GM23338 (cell line): Measurements from ENCODE around the gene SEC22A. TPM values are rescaled to one million over a fixed set of nuclear protein-coding genes. Genes with fewer than 3 reads are reported as not detected.

Experiments used
- ATAC-seq: fragments of 200-7000 bp; cut with Tn5 transposase; 3 replicates; pipeline ENCODE4 v1.9.1; 2020
- DNase-seq: peaks from one replicate; pipeline ENCODE4 v3.0.0-alpha.2; 2015; ENCODE audit warnings: low spot score
- H2AFZ ChIP-seq: fragments of 200-600 bp; sonication (generic); 2 replicates; pipeline ENCODE4 v1.8.0; 2016; ENCODE audit warnings: antibody characterized with exemption, mild to moderate bottlenecking, moderate library complexity
- H3F3A ChIP-seq: fragments of 200-600 bp; sonication (generic); replicated peaks from 2 replicates; pipeline ENCODE4 v1.8.0; 2017; ENCODE audit warnings: antibody characterized with exemption, mixed run types, low read depth
- H3K27ac ChIP-seq: fragments of 200-600 bp; sonication (generic); 2 replicates; pipeline ENCODE4 v1.6.1; 2016; ENCODE audit warnings: low read depth
- H3K27me3 ChIP-seq: fragments of 200-600 bp; sonication (generic); 2 replicates; pipeline ENCODE4 v1.8.0; 2016; ENCODE audit warnings: mild to moderate bottlenecking, mixed run types, moderate library complexity; ENCODE audit not compliant: insufficient read depth
- H3K36me3 ChIP-seq: fragments of 200-600 bp; sonication (generic); 2 replicates; pipeline ENCODE4 v1.8.0; 2016; ENCODE audit warnings: mild to moderate bottlenecking; ENCODE audit not compliant: insufficient read depth
- H3K4me1 ChIP-seq: fragments of 200-600 bp; sonication (generic); 2 replicates; pipeline ENCODE4 v1.8.0; 2016; ENCODE audit warnings: mild to moderate bottlenecking, moderate library complexity; ENCODE audit not compliant: insufficient read depth
- H3K4me2 ChIP-seq: fragments of 200-600 bp; sonication (generic); 2 replicates; pipeline ENCODE4 v1.7.1; 2017; ENCODE audit warnings: mixed run types
- H3K4me3 ChIP-seq: fragments of 200-600 bp; sonication (generic); 2 replicates; pipeline ENCODE4 v1.6.1; 2016; ENCODE audit warnings: mixed run types
- H3K79me2 ChIP-seq: fragments of 200-600 bp; sonication (generic); replicated peaks from 2 replicates; pipeline ENCODE4 v1.8.0; 2017; ENCODE audit warnings: mild to moderate bottlenecking; ENCODE audit not compliant: insufficient read depth
- H3K9me2 ChIP-seq: fragments of 200-600 bp; sonication (generic); 2 replicates; pipeline ENCODE4 v1.8.0; 2017; ENCODE audit not compliant: insufficient read depth
- H4K20me1 ChIP-seq: fragments of 200-600 bp; sonication (generic); replicated peaks from 2 replicates; pipeline ENCODE4 v1.8.0; 2017; ENCODE audit warnings: mild to moderate bottlenecking; ENCODE audit not compliant: insufficient read depth
- H3K27ac Mint-ChIP-seq: 2 replicates; pipeline ENCODE4 v1.8.0; 2020; ENCODE audit warnings: inconsistent platforms, mild to moderate bottlenecking, moderate library complexity, mixed read lengths
- H3K27me3 Mint-ChIP-seq: 3 replicates; pipeline ENCODE4 v1.8.0; 2022; ENCODE audit warnings: low read depth, mild to moderate bottlenecking, moderate library complexity, mixed read lengths, inconsistent platforms; ENCODE audit not compliant: insufficient read depth, poor library complexity
- H3K36me3 Mint-ChIP-seq: 3 replicates; pipeline ENCODE4 v1.8.0; 2021; ENCODE audit warnings: low read depth, mild to moderate bottlenecking, inconsistent platforms, moderate library complexity, mixed read lengths
- H3K4me1 Mint-ChIP-seq: 3 replicates; pipeline ENCODE4 v1.8.0; 2020; ENCODE audit warnings: mild to moderate bottlenecking, inconsistent platforms, mixed read lengths
- H3K4me3 Mint-ChIP-seq: 3 replicates; pipeline ENCODE4 v1.8.0; 2021; ENCODE audit warnings: moderate library complexity, mild to moderate bottlenecking, inconsistent platforms, mixed read lengths
- H3K9me3 Mint-ChIP-seq: 3 replicates; pipeline ENCODE4 v1.8.0; 2020; ENCODE audit warnings: moderate library complexity, mild to moderate bottlenecking, inconsistent platforms, mixed read lengths
- CTCF ChIP-seq, 2 experiments: fragments of 200-600 bp in 1 of 2; sonication (generic) in 1 of 2; conservative IDR thresholded peaks; 2 replicates each; pipeline versions ENCODE4 v1.5.1 to v1.6.1; 2016 to 2017; ENCODE audit warnings: antibody characterized with exemption in 2 of 2, low read depth in 2 of 2, mild to moderate bottlenecking in 2 of 2, moderate library complexity in 1 of 2
- EZH2phosphoT487 ChIP-seq: fragments of 200-600 bp; sonication (generic); IDR thresholded peaks from one replicate; pipeline ENCODE4 v1.8.1; 2018; ENCODE audit warnings: antibody characterized with exemption; ENCODE audit not compliant: unreplicated experiment
- polyA plus RNA-seq: library from polyadenylated mRNA; unstranded; fragments of >200 nt; fragmentation: Nextera tagmentation; extraction: Ambion mirVana; gene quantifications from 2 replicates; pipeline ENCODE4 v1.2.1, GENCODE V29; 2016
- total RNA-seq: library from RNA; depleted of rRNA; stranded (reverse); fragments of >200 nt; shearing (Covaris generic); gene quantifications from 2 replicates; pipeline ENCODE4 v1.2.3, GENCODE V29; 2014
- TF ChIP-seq, protein P1 (sequence below): fragments of 250-450 bp; sonication (Bioruptor Pico); IDR thresholded peaks from 2 replicates; pipeline ENCODE4 v1.5.0; 2020; ENCODE audit warnings: mild to moderate bottlenecking, moderate library complexity
- TF ChIP-seq, protein P2 (sequence below): IDR thresholded peaks from one replicate; pipeline ENCODE4 v1.6.1; 2018; ENCODE audit warnings: antibody characterized with exemption; ENCODE audit not compliant: unreplicated experiment

Gene SEC22A
- total and polyA plus RNA-seq, 2 experiments from 2014 or later: 11.2 to 24.1 TPM

DNA sequence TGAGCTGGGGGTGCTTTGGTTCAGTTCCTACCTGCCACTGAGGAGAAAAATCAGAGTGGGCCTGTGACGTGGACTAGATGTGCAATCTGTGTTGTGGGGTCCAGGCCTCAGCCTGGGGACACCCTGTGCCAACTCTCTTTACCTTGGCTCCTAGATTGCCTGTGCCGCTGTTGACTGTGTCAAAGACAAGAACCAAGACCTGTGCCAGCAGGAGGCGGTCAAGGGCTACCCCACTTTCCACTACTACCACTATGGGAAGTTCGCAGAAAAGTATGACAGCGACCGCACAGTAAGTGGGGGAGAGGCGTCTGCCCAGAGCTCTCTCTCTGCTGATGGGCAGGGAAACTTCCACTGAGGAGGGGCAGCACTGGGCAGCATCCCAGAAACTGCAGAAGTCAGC is 40.6 kb upstream of the SEC22A start:
- no peaks in the 10 kb centered on the region for H3K9me2 ChIP-seq
- H3K4me3 ChIP-seq: no peak overlapping the region
- no peaks in the 10 kb centered on the region for H3K4me1 Mint-ChIP-seq
- peaks cover 11% of the 10 kb centered on the region; the same call in 1 of the 2 replicates for H3K36me3 ChIP-seq
- no peaks in the 10 kb centered on the region for H3K79me2 ChIP-seq
- H2AFZ ChIP-seq: no peak overlapping the region
- DNase-seq (peak; percentile 63), ATAC-seq (peak; percentile 87)
- H3K36me3 Mint-ChIP-seq: peaks cover 44% of the 10 kb centered on the region
- H3K4me1 ChIP-seq: no peaks in the 10 kb centered on the region
- H3F3A ChIP-seq: no peaks in the 10 kb centered on the region
- no peak overlapping the region for H3K4me3 Mint-ChIP-seq
- H3K4me2 ChIP-seq: no peak overlapping the region
- H4K20me1 ChIP-seq: no peaks in the 10 kb centered on the region
- H3K27me3 Mint-ChIP-seq: peaks cover 7% of the 10 kb centered on the region
- TF ChIP-seq, protein P1, sequence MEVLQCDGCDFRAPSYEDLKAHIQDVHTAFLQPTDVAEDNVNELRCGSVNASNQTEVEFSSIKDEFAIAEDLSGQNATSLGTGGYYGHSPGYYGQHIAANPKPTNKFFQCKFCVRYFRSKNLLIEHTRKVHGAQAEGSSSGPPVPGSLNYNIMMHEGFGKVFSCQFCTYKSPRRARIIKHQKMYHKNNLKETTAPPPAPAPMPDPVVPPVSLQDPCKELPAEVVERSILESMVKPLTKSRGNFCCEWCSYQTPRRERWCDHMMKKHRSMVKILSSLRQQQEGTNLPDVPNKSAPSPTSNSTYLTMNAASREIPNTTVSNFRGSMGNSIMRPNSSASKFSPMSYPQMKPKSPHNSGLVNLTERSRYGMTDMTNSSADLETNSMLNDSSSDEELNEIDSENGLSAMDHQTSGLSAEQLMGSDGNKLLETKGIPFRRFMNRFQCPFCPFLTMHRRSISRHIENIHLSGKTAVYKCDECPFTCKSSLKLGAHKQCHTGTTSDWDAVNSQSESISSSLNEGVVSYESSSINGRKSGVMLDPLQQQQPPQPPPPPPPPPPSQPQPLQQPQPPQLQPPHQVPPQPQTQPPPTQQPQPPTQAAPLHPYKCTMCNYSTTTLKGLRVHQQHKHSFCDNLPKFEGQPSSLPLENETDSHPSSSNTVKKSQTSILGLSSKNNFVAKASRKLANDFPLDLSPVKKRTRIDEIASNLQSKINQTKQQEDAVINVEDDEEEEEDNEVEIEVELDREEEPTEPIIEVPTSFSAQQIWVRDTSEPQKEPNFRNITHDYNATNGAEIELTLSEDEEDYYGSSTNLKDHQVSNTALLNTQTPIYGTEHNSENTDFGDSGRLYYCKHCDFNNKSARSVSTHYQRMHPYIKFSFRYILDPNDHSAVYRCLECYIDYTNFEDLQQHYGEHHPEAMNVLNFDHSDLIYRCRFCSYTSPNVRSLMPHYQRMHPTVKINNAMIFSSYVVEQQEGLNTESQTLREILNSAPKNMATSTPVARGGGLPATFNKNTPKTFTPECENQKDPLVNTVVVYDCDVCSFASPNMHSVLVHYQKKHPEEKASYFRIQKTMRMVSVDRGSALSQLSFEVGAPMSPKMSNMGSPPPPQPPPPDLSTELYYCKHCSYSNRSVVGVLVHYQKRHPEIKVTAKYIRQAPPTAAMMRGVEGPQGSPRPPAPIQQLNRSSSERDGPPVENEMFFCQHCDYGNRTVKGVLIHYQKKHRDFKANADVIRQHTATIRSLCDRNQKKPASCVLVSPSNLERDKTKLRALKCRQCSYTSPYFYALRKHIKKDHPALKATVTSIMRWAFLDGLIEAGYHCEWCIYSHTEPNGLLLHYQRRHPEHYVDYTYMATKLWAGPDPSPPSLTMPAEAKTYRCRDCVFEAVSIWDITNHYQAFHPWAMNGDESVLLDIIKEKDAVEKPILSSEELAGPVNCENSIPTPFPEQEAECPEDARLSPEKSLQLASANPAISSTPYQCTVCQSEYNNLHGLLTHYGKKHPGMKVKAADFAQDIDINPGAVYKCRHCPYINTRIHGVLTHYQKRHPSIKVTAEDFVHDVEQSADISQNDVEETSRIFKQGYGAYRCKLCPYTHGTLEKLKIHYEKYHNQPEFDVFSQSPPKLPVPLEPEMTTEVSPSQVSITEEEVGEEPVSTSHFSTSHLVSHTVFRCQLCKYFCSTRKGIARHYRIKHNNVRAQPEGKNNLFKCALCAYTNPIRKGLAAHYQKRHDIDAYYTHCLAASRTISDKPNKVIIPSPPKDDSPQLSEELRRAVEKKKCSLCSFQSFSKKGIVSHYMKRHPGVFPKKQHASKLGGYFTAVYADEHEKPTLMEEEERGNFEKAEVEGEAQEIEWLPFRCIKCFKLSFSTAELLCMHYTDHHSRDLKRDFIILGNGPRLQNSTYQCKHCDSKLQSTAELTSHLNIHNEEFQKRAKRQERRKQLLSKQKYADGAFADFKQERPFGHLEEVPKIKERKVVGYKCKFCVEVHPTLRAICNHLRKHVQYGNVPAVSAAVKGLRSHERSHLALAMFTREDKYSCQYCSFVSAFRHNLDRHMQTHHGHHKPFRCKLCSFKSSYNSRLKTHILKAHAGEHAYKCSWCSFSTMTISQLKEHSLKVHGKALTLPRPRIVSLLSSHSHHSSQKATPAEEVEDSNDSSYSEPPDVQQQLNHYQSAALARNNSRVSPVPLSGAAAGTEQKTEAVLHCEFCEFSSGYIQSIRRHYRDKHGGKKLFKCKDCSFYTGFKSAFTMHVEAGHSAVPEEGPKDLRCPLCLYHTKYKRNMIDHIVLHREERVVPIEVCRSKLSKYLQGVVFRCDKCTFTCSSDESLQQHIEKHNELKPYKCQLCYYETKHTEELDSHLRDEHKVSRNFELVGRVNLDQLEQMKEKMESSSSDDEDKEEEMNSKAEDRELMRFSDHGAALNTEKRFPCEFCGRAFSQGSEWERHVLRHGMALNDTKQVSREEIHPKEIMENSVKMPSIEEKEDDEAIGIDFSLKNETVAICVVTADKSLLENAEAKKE: no peak
- TF ChIP-seq EZH2phosphoT487 (no peak), CTCF (conservative IDR thresholded peaks at IDR 0.05; ENCODE audit: low read depth in 2 of 2) (peak; percentile 61 to 83)
- no peaks in the 10 kb centered on the region for H3K27me3 ChIP-seq
- no peak overlapping the region for H3K27ac ChIP-seq
- H3K9me3 Mint-ChIP-seq: peaks cover 4% of the 10 kb centered on the region; the same call in 2 of the 3 replicates
- no peak overlapping the region for H3K27ac Mint-ChIP-seq

- peaks cover 56% of the 10 kb centered on the region for H3K36me3 Mint-ChIP-seq
- TF ChIP-seq, protein P2, sequence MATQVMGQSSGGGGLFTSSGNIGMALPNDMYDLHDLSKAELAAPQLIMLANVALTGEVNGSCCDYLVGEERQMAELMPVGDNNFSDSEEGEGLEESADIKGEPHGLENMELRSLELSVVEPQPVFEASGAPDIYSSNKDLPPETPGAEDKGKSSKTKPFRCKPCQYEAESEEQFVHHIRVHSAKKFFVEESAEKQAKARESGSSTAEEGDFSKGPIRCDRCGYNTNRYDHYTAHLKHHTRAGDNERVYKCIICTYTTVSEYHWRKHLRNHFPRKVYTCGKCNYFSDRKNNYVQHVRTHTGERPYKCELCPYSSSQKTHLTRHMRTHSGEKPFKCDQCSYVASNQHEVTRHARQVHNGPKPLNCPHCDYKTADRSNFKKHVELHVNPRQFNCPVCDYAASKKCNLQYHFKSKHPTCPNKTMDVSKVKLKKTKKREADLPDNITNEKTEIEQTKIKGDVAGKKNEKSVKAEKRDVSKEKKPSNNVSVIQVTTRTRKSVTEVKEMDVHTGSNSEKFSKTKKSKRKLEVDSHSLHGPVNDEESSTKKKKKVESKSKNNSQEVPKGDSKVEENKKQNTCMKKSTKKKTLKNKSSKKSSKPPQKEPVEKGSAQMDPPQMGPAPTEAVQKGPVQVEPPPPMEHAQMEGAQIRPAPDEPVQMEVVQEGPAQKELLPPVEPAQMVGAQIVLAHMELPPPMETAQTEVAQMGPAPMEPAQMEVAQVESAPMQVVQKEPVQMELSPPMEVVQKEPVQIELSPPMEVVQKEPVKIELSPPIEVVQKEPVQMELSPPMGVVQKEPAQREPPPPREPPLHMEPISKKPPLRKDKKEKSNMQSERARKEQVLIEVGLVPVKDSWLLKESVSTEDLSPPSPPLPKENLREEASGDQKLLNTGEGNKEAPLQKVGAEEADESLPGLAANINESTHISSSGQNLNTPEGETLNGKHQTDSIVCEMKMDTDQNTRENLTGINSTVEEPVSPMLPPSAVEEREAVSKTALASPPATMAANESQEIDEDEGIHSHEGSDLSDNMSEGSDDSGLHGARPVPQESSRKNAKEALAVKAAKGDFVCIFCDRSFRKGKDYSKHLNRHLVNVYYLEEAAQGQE: no peak
Observed at GRCh38 chr3:123163141-123163540, 38.6 kb upstream of the SEC22A start.

More at GRCh38 chr3:123163141-123163540, 38.6 kb upstream of the SEC22A start:
- Histone ChIP-seq H2AFZ (no peak overlapping the region), H3K9me2 (no peaks in the 10 kb centered on the region), H3K4me1 (no peaks in the 10 kb centered on the region), H3K27me3 (no peaks in the 10 kb centered on the region), H3K4me3 (no peak overlapping the region), H4K20me1 (no peaks in the 10 kb centered on the region), H3K79me2 (no peaks in the 10 kb centered on the region), H3K27ac (no peak overlapping the region), H3F3A (no peaks in the 10 kb centered on the region), H3K4me2 (no peak overlapping the region), H3K36me3 (peaks cover 15% of the 10 kb centered on the region; the same call in 1 of the 2 replicates)
- Mint-ChIP-seq H3K4me3 (no peak overlapping the region), H3K27me3 (peaks cover 5% of the 10 kb centered on the region), H3K27ac (no peak overlapping the region; the same call in 1 of the 2 replicates), H3K9me3 (peaks cover 11% of the 10 kb centered on the region), H3K4me1 (no peaks in the 10 kb centered on the region)
- DNase-seq (no peak), ATAC-seq (no peak)
